Measurements from ENCODE around the gene RCBTB2. TPM values are rescaled to one million over a fixed set of nuclear protein-coding genes. Genes with fewer than 3 reads are reported as not detected.

RCBTB2 gene
- total and polyA plus RNA-seq, 9 of the 15 experiments (the other 6 are each of a cell fraction or from before 2014, with no cell fraction given), result 0.91 to 3.3 (median 1.5) TPM

- no peak overlapping the region for H3K9ac ChIP-seq (ENCODE audit: insufficient read depth in 1 of 2, low read depth in 2 of 2, low read length in 2 of 2)
- H2AFZ ChIP-seq (ENCODE audit: low read depth, low read length), result no peak overlapping the region
- no peak overlapping the region for H3K4me3 ChIP-seq
Measured at GRCh38 chr13:48506092-48506701, 26.7 kb downstream of the RCBTB2 start.

More at GRCh38 chr13:48506092-48506701, 26.7 kb downstream of the RCBTB2 start:
- BruUV-seq (replicated peaks), result no TSS peak
- 42% methylated on average over 9 of the region's 14 CpGs for WGBS (ENCODE audit: insufficient coverage, low coverage, missing lambda C conversion rate)
- Histone ChIP-seq H3K36me3 (ENCODE audit: control insufficient read depth, insufficient read depth, low read length) (no peaks in the 10 kb centered on the region), H3K27ac (ENCODE audit: extremely low read depth, low read depth, low read length) (no peak overlapping the region), H3K9me3 (replicated peaks; ENCODE audit: control insufficient read depth, insufficient read depth, low read depth, low read length) (no peaks in the 10 kb centered on the region), H3K4me2 (ENCODE audit: insufficient read depth, low read length) (no peak overlapping the region), H3K4me1 (replicated peaks in 1 of 2; ENCODE audit: control insufficient read depth in 2 of 2, insufficient read depth in 2 of 2, low read length in 2 of 2) (peaks cover 0 to 3% of the 10 kb centered on the region in 2 experiments; a peak in 3 of 5 replicates), H4K20me1 (replicated peaks; ENCODE audit: control insufficient read depth, insufficient read depth, low read length) (no peaks in the 10 kb centered on the region), H3K79me2 (ENCODE audit: control insufficient read depth, insufficient read depth, low read length) (no peaks in the 10 kb centered on the region), H3K9me1 (ENCODE audit: control insufficient read depth, insufficient read depth, low read length) (no peaks in the 10 kb centered on the region), H3K27me3 (ENCODE audit: control insufficient read depth in 2 of 2, insufficient read depth in 2 of 2, low read length in 2 of 2) (0 out of 5 replicates have a peak, but pooled peaks cover 0 to 5% of the 10 kb centered on the region in 2 experiments)
- ChIA-PET POLR2A (no interaction called here), CTCF (ENCODE audit: low intra/inter-chr PET ratio) (no interaction called here)
- intact Hi-C loops (cut with micrococcal nuclease), result no loop called here
- in situ Hi-C loops (cut with MboI), result no loop called here
- no peak for ATAC-seq
- no peak for DNase-seq (ENCODE audit: extremely low read depth in 1 of 4, low spot score in 3 of 4)
- TF ChIP-seq BHLHE40 (IDR thresholded peaks at IDR 0.05; ENCODE audit: low read length) (no peak), ZNF24 (IDR thresholded peaks at IDR 0.05) (no peak), POU5F1 (IDR thresholded peaks at IDR 0.05; ENCODE audit: borderline replicate concordance, low read depth, low read length, partially characterized antibody) (no peak), HBP1 (CRISPR knock-in tag; IDR thresholded peaks at IDR 0.05) (no peak)
- no peak for FAIRE-seq
